Astrocyte (in vitro differentiated cells and primary cell): Measurements from ENCODE around the gene NPDC1. TPM values are rescaled to one million over a fixed set of nuclear protein-coding genes. Genes with fewer than 3 reads are reported as not detected.
"Not testable (repeated sequence)": the region's sequence is repeated elsewhere in the genome, so short reads cannot be mapped to it uniquely, and the experiment has no call there.

Experiments
- DNase-seq: peaks from one replicate; pipeline ENCODE4 v3.0.0-alpha.2; 2010; ENCODE audit warnings: low read depth
- FAIRE-seq: peaks from 2 replicates; lab custom pipeline; 2011; peaks lifted over from hg19 to GRCh38; lab: Jason Lieb, UNC
- H2AFZ ChIP-seq: 2 replicates; pipeline ENCODE4 v1.6.0; 2012; ENCODE audit warnings: low read depth, low read length, inconsistent platforms
- H3K27ac ChIP-seq: 2 replicates; pipeline ENCODE4 v1.5.1; 2011; ENCODE audit warnings: low read depth, low read length, inconsistent platforms
- H3K27me3 ChIP-seq: 2 replicates; pipeline ENCODE4 v1.6.0; 2011; ENCODE audit warnings: low read length, inconsistent platforms; ENCODE audit not compliant: insufficient read depth
- H3K36me3 ChIP-seq: 2 replicates; pipeline ENCODE4 v1.5.1; 2011; ENCODE audit warnings: low read length, inconsistent platforms; ENCODE audit not compliant: insufficient read depth
- H3K4me1 ChIP-seq: 2 replicates; pipeline ENCODE4 v1.5.1; 2011; ENCODE audit warnings: low read length, inconsistent platforms; ENCODE audit not compliant: insufficient read depth
- H3K4me2 ChIP-seq: 2 replicates; pipeline ENCODE4 v1.6.0; 2012; ENCODE audit warnings: low read length, inconsistent platforms
- H3K4me3 ChIP-seq: 2 replicates; pipeline ENCODE4 v1.5.1; 2011; ENCODE audit warnings: low read depth, mild to moderate bottlenecking, low read length, inconsistent platforms; ENCODE audit not compliant: insufficient read depth
- H3K79me2 ChIP-seq: 2 replicates; pipeline ENCODE4 v1.6.0; 2012; ENCODE audit warnings: mild to moderate bottlenecking, low read length, inconsistent platforms; ENCODE audit not compliant: insufficient read depth
- H3K9ac ChIP-seq: 2 replicates; pipeline ENCODE4 v1.6.0; 2012; ENCODE audit warnings: mild to moderate bottlenecking, low read length, inconsistent platforms
- H3K9me3 ChIP-seq: 2 replicates; pipeline ENCODE4 v1.5.1; 2012; ENCODE audit warnings: low read depth, mild to moderate bottlenecking, low read length, inconsistent platforms; ENCODE audit not compliant: insufficient read depth
- H4K20me1 ChIP-seq: 2 replicates; pipeline ENCODE4 v1.6.0; 2012; ENCODE audit warnings: low read length, inconsistent platforms; ENCODE audit not compliant: insufficient read depth
- H3K27ac Mint-ChIP-seq: one replicate; pipeline ENCODE4 v1.8.0; 2021; ENCODE audit warnings: mild to moderate bottlenecking, mixed read lengths; ENCODE audit not compliant: unreplicated experiment
- H3K27me3 Mint-ChIP-seq: one replicate; pipeline ENCODE4 v1.8.0; 2021; ENCODE audit warnings: low read depth, mixed read lengths; ENCODE audit not compliant: unreplicated experiment
- H3K36me3 Mint-ChIP-seq: one replicate; pipeline ENCODE4 v1.8.0; 2021; ENCODE audit warnings: low read depth, mixed read lengths; ENCODE audit not compliant: unreplicated experiment
- H3K4me1 Mint-ChIP-seq: one replicate; pipeline ENCODE4 v1.8.0; 2021; ENCODE audit warnings: low read depth, mixed read lengths; ENCODE audit not compliant: unreplicated experiment
- H3K4me3 Mint-ChIP-seq: one replicate; pipeline ENCODE4 v1.8.0; 2021; ENCODE audit warnings: mild to moderate bottlenecking, moderate library complexity, mixed read lengths; ENCODE audit not compliant: unreplicated experiment
- H3K9me3 Mint-ChIP-seq: one replicate; pipeline ENCODE4 v1.8.0; 2021; ENCODE audit warnings: mild to moderate bottlenecking, mixed read lengths; ENCODE audit not compliant: unreplicated experiment
- EZH2 ChIP-seq: IDR thresholded peaks from 2 replicates; pipeline ENCODE4 v1.6.1; 2012; ENCODE audit warnings: mild to moderate bottlenecking, low read length, inconsistent platforms; ENCODE audit not compliant: insufficient read depth
- total RNA-seq: library from RNA; stranded (reverse); gene quantifications from 2 replicates; pipeline ENCODE4 v1.2.1, GENCODE V29; 2021
- TF ChIP-seq, protein P1 (sequence below): IDR thresholded peaks from 2 replicates; pipeline ENCODE4 v1.5.1; 2011; ENCODE audit warnings: low read depth, mild to moderate bottlenecking, inconsistent platforms, low read length, moderate library complexity; ENCODE audit not compliant: insufficient read depth

Gene NPDC1
- total RNA-seq, 1 donor from 2014 or later, result 66.8 TPM

DNA sequence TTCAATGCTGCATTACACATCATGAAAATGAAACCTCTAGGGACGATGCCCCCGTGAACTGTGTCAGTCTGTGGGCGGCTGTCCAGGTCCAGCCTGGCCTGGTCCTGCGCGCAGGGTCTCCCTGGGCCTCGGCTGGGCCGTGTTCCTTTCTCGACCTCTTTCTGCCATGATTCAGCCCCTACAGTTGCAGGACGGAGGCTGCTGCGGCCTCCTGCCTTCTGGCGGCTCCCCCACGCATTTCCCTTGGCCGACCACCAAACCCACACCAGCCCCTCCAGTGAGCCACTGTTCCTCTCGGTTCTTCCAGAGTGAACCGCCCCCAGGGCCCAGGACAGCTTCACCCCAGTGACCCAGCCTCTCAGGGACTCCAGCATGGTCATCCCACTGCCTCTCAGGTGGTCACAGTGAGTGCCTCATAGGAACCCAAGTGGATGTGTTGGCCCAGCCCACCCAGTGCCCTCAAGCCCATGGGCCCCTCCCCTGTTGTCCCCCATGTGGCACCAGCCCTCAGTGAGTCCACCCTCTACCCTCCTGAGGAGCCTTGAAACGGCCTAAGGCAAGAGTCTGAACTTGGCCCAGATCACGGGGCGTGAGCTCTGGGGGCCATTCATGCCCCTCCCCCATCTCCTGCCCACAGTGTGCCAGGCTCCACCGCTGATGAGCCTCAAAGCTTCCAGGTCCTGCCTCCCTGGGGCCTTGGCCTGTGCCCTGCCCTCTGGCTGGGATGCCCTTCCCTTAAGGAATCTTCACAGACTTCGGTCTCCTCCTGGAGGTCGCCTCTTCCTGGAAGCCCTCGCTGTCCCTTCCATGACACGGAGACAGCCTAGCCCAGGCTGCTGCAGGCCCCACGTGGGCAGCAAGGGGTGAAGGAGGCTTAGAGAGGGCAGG, 39.6 kb downstream of the NPDC1 start:
- peak; percentile 35 for DNase-seq
- Mint-ChIP-seq H3K27ac (no peak overlapping the region), H3K36me3 (peaks cover 2% of the 10 kb centered on the region), H3K4me1 (no peaks in the 10 kb centered on the region), H3K27me3 (no peaks in the 10 kb centered on the region), H3K9me3 (no peaks in the 10 kb centered on the region), H3K4me3 (no peak overlapping the region)
- Histone ChIP-seq H3K4me2 (no peak overlapping the region), H2AFZ (no peak overlapping the region), H3K9ac (no peak overlapping the region), H3K9me3 (no peaks in the 10 kb centered on the region), H3K36me3 (no peaks in the 10 kb centered on the region), H3K4me3 (no peak overlapping the region), H3K27ac (no peak overlapping the region), H4K20me1 (no peaks in the 10 kb centered on the region), H3K4me1 (peaks cover 4% of the 10 kb centered on the region), H3K27me3 (no peaks in the 10 kb centered on the region), H3K79me2 (no peaks in the 10 kb centered on the region)
- TF ChIP-seq, protein P1, sequence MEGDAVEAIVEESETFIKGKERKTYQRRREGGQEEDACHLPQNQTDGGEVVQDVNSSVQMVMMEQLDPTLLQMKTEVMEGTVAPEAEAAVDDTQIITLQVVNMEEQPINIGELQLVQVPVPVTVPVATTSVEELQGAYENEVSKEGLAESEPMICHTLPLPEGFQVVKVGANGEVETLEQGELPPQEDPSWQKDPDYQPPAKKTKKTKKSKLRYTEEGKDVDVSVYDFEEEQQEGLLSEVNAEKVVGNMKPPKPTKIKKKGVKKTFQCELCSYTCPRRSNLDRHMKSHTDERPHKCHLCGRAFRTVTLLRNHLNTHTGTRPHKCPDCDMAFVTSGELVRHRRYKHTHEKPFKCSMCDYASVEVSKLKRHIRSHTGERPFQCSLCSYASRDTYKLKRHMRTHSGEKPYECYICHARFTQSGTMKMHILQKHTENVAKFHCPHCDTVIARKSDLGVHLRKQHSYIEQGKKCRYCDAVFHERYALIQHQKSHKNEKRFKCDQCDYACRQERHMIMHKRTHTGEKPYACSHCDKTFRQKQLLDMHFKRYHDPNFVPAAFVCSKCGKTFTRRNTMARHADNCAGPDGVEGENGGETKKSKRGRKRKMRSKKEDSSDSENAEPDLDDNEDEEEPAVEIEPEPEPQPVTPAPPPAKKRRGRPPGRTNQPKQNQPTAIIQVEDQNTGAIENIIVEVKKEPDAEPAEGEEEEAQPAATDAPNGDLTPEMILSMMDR, result no peak
- TF ChIP-seq EZH2, result no peak
- FAIRE-seq, result no peak

GRCh38 chr9:137004285-137004684, 41.7 kb downstream of the NPDC1 start:
- H3K27ac Mint-ChIP-seq, H3K27me3 ChIP-seq, H3K4me2 ChIP-seq, H3K27me3 Mint-ChIP-seq, H4K20me1 ChIP-seq, FAIRE-seq, H3K9me3 Mint-ChIP-seq, H3K9me3 ChIP-seq, H2AFZ ChIP-seq, H3K36me3 ChIP-seq, H3K27ac ChIP-seq, H3K4me3 ChIP-seq, H3K36me3 Mint-ChIP-seq, H3K4me3 Mint-ChIP-seq, H3K79me2 ChIP-seq, H3K4me1 ChIP-seq, H3K4me1 Mint-ChIP-seq, H3K9ac ChIP-seq, DNase-seq: not testable (repeated sequence)
- TF ChIP-seq, protein P1, result peak; percentile 4

DNA sequence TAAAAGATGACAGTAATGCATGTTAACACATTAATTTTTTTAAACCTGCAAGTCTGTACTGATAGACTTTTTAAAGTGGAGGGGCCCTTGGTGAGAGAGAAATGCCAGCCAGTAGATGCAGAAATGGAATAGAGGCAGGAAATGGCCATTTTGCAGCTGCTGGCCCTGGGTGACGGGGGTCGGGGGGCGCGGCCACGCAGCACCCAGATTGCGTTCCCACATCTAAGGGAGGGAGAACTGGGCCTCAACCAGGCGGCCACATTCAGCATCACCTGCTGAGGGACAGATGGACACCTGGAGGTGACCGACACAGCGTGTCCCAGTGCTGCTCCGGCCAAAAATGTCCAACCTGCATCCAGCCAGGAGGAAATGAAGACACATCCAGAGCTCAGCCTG, 43.3 kb downstream of the NPDC1 start:
- H3K4me1 ChIP-seq, result peaks cover 15% of the 10 kb centered on the region
- no peak for DNase-seq
- no peak overlapping the region for H3K4me3 Mint-ChIP-seq

More for the DNA sequence above, 43.3 kb downstream of the NPDC1 start:
- TF ChIP-seq EZH2, result no peak
- TF ChIP-seq, protein P1, result no peak
- Mint-ChIP-seq H3K36me3 (no peaks in the 10 kb centered on the region), H3K27ac (no peak overlapping the region), H3K4me1 (peaks cover 11% of the 10 kb centered on the region), H3K27me3 (no peaks in the 10 kb centered on the region), H3K9me3 (no peaks in the 10 kb centered on the region)
- Histone ChIP-seq H3K36me3 (no peaks in the 10 kb centered on the region), H3K9me3 (no peaks in the 10 kb centered on the region), H2AFZ (no peak overlapping the region), H4K20me1 (no peaks in the 10 kb centered on the region), H3K79me2 (no peaks in the 10 kb centered on the region), H3K4me3 (no peak overlapping the region), H3K4me2 (no peak overlapping the region), H3K27me3 (no peaks in the 10 kb centered on the region), H3K9ac (no peak overlapping the region), H3K27ac (no peak overlapping the region)
- FAIRE-seq, result no peak
